ENCODE measurements around the gene HTR3D.
"Not testable (repeated sequence)": the region's sequence is repeated elsewhere in the genome, so short reads cannot be mapped to it uniquely, and the experiment has no call there.

Gene HTR3D

GRCh38 chr3:184071142-184071541 is 39.6 kb downstream of the HTR3D start:
- not testable (repeated sequence) for FAIRE-seq

GRCh38 chr3:184073621-184074020 is 42.1 kb downstream of the HTR3D start:
- no peak for FAIRE-seq

- FAIRE-seq, result no peak
Measured at GRCh38 chr3:184075901-184076300, 44.4 kb downstream of the HTR3D start.

GRCh38 chr3:184077881-184078280 is 46.3 kb downstream of the HTR3D start:
- FAIRE-seq, result no peak

- FAIRE-seq, result no peak
Measured at GRCh38 chr3:184078851-184079250, 47.3 kb downstream of the HTR3D start.

- no peak for FAIRE-seq
Measured at GRCh38 chr3:184081116-184081830, 49.7 kb downstream of the HTR3D start.

- no peak for FAIRE-seq
Measured at GRCh38 chr3:184082034-184082433, 50.5 kb downstream of the HTR3D start.

GRCh38 chr3:184082465-184082864 is 50.9 kb downstream of the HTR3D start:
- FAIRE-seq, result no peak

GRCh38 chr3:184085389-184085852 is 53.9 kb downstream of the HTR3D start:
- FAIRE-seq, result no peak

Measured in A204.1 (cell line).